Stomach smooth muscle (tissue), 2 donors: ENCODE data around the gene KIAA1549.

Experiments used
- H3K27ac ChIP-seq: one replicate; pipeline ENCODE4 v1.7.0; 2013; ENCODE audit warnings: mild to moderate bottlenecking, low read length, inconsistent platforms
- H3K27me3 ChIP-seq, 2 donors: one replicate each; pipeline ENCODE4 v1.7.0; 2013; ENCODE audit warnings: low read length in 2 of 2; ENCODE audit not compliant: insufficient read depth in 2 of 2, control insufficient read depth in 1 of 2
- H3K36me3 ChIP-seq, 2 donors: one replicate each; pipeline ENCODE4 v1.7.0; 2013; ENCODE audit warnings: low read length in 2 of 2; ENCODE audit not compliant: control insufficient read depth in 2 of 2, insufficient read depth in 2 of 2
- H3K4me1 ChIP-seq: one replicate; pipeline ENCODE4 v1.7.0; 2013; ENCODE audit warnings: low read length; ENCODE audit not compliant: control insufficient read depth, insufficient read depth
- H3K4me3 ChIP-seq, 2 donors: one replicate each; pipeline ENCODE4 v1.7.0; 2013; ENCODE audit warnings: low read length in 2 of 2
- H3K9ac ChIP-seq, 2 donors: one replicate each; pipeline ENCODE4 v1.7.0; 2013; ENCODE audit warnings: low read length in 2 of 2, mild to moderate bottlenecking in 1 of 2
- H3K9me3 ChIP-seq, 2 donors: one replicate each; pipeline ENCODE4 v1.7.0; 2013; ENCODE audit warnings: low read length in 2 of 2; ENCODE audit not compliant: control insufficient read depth in 2 of 2
- donor health status: healthy.
- donor health status: Pancreatic carcinoma.

Gene KIAA1549

GRCh38 chr7:138907850-138908249, 73.3 kb downstream of the KIAA1549 start:
- H3K36me3 ChIP-seq: peaks cover 0 to 2% of the 10 kb centered on the region in 2 donors
- H3K27me3 ChIP-seq: no peaks in the 10 kb centered on the region
- H3K27ac ChIP-seq: no peak overlapping the region
- H3K9ac ChIP-seq: no peak overlapping the region
- no peaks in the 10 kb centered on the region for H3K9me3 ChIP-seq
- H3K4me1 ChIP-seq: peaks cover 6% of the 10 kb centered on the region
- no peak overlapping the region for H3K4me3 ChIP-seq

GRCh38 chr7:138907201-138907847, 73.9 kb downstream of the KIAA1549 start:
- Histone ChIP-seq H3K36me3 (peaks cover 0 to 2% of the 10 kb centered on the region in 2 donors), H3K27ac (no peak overlapping the region), H3K9me3 (no peaks in the 10 kb centered on the region), H3K4me3 (no peak overlapping the region), H3K9ac (no peak overlapping the region), H3K4me1 (peaks cover 6% of the 10 kb centered on the region), H3K27me3 (no peaks in the 10 kb centered on the region)

GRCh38 chr7:138903859-138904435, 77.2 kb downstream of the KIAA1549 start:
- H3K9me3 ChIP-seq: no peaks in the 10 kb centered on the region
- H3K27me3 ChIP-seq: no peaks in the 10 kb centered on the region
- H3K27ac ChIP-seq: no peak overlapping the region
- H3K9ac ChIP-seq: no peak overlapping the region
- no peak overlapping the region for H3K4me3 ChIP-seq
- peaks cover 6% of the 10 kb centered on the region for H3K4me1 ChIP-seq
- peaks cover 0 to 2% of the 10 kb centered on the region in 2 donors for H3K36me3 ChIP-seq

GRCh38 chr7:138903186-138903820, 77.9 kb downstream of the KIAA1549 start:
- peaks cover 6% of the 10 kb centered on the region for H3K4me1 ChIP-seq
- H3K9me3 ChIP-seq: no peaks in the 10 kb centered on the region
- no peak overlapping the region for H3K27ac ChIP-seq
- no peak overlapping the region for H3K4me3 ChIP-seq
- no peak overlapping the region for H3K9ac ChIP-seq
- peaks cover 0 to 2% of the 10 kb centered on the region in 2 donors for H3K36me3 ChIP-seq
- no peaks in the 10 kb centered on the region for H3K27me3 ChIP-seq

GRCh38 chr7:138902161-138902560, 79.0 kb downstream of the KIAA1549 start:
- Histone ChIP-seq H3K4me3 (no peak overlapping the region), H3K9me3 (no peaks in the 10 kb centered on the region), H3K36me3 (peaks cover 0 to 2% of the 10 kb centered on the region in 2 donors), H3K27ac (no peak overlapping the region), H3K9ac (no peak overlapping the region), H3K27me3 (no peaks in the 10 kb centered on the region), H3K4me1 (no peaks in the 10 kb centered on the region)

GRCh38 chr7:138900035-138900828, 81.0 kb downstream of the KIAA1549 start:
- H3K9ac ChIP-seq: no peak overlapping the region

GRCh38 chr7:138898802-138899201, 82.4 kb downstream of the KIAA1549 start:
- H3K27me3 ChIP-seq: no peaks in the 10 kb centered on the region
- no peaks in the 10 kb centered on the region for H3K9me3 ChIP-seq
- peaks cover 0 to 2% of the 10 kb centered on the region in 2 donors for H3K36me3 ChIP-seq
- no peak overlapping the region for H3K27ac ChIP-seq
- no peaks in the 10 kb centered on the region for H3K4me1 ChIP-seq
- H3K9ac ChIP-seq: no peak overlapping the region
- H3K4me3 ChIP-seq: no peak overlapping the region

More at GRCh38 chr7:138900035-138900828, 81.0 kb downstream of the KIAA1549 start:
- no peak overlapping the region for H3K27ac ChIP-seq
- no peaks in the 10 kb centered on the region for H3K4me1 ChIP-seq
- H3K9me3 ChIP-seq: no peaks in the 10 kb centered on the region
- H3K27me3 ChIP-seq: no peaks in the 10 kb centered on the region
- H3K36me3 ChIP-seq: peaks cover 0 to 2% of the 10 kb centered on the region in 2 donors
- H3K4me3 ChIP-seq: no peak overlapping the region

- Histone ChIP-seq H3K36me3 (no peaks in the 10 kb centered on the region), H3K9ac (no peak overlapping the region), H3K27me3 (no peaks in the 10 kb centered on the region), H3K4me3 (no peak overlapping the region), H3K4me1 (no peaks in the 10 kb centered on the region), H3K9me3 (no peaks in the 10 kb centered on the region), H3K27ac (no peak overlapping the region)
Observed at GRCh38 chr7:138898255-138898654, 82.9 kb downstream of the KIAA1549 start.

- Histone ChIP-seq H3K27ac (no peak overlapping the region), H3K36me3 (no peaks in the 10 kb centered on the region), H3K4me1 (no peaks in the 10 kb centered on the region), H3K4me3 (no peak overlapping the region), H3K27me3 (no peaks in the 10 kb centered on the region), H3K9ac (no peak overlapping the region), H3K9me3 (no peaks in the 10 kb centered on the region)
Observed at GRCh38 chr7:138895679-138896078, 85.5 kb downstream of the KIAA1549 start.

- H3K27me3 ChIP-seq: no peaks in the 10 kb centered on the region
- no peak overlapping the region for H3K27ac ChIP-seq
- no peak overlapping the region for H3K4me3 ChIP-seq
- no peak overlapping the region for H3K9ac ChIP-seq
- no peaks in the 10 kb centered on the region for H3K4me1 ChIP-seq
- H3K36me3 ChIP-seq: no peaks in the 10 kb centered on the region
- H3K9me3 ChIP-seq: no peaks in the 10 kb centered on the region
Observed at GRCh38 chr7:138893258-138893657, 87.9 kb downstream of the KIAA1549 start.
